CD4-positive, alpha-beta T cell treated with Interleukin-17A for 4 hours (primary cell): ENCODE measurements around the gene AMMECR1.
A peak's percentile ranks its signal among the peaks of the same experiment; 100 is the strongest.

Experiments
- DNase-seq: peaks from one replicate; pipeline ENCODE4 v3.0.0-alpha.2; 2020; ENCODE audit warnings: mixed read lengths

Gene AMMECR1

DNA sequence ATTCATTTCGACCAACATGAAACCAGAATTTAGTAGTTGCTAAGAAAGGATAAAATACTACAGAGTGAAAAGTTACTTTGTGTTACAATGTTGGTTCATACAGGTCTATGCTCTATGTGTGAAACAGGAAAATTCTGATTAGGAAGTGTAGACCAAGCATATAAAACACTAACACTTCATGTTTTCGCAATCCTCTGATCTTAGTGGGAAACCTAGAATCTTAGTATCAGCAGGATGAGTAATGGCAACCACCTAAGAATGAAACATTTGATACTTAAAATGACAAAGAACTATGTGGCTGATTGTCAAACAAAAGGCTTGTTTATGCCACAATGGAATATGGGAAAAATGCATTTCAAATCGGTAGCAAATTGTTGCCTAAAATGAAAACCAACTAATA is 116.1 kb downstream of the AMMECR1 start:
- no peak for DNase-seq

GRCh38 chrX:110194977-110195376 is 122.9 kb downstream of the AMMECR1 start:
- DNase-seq: no peak

DNA sequence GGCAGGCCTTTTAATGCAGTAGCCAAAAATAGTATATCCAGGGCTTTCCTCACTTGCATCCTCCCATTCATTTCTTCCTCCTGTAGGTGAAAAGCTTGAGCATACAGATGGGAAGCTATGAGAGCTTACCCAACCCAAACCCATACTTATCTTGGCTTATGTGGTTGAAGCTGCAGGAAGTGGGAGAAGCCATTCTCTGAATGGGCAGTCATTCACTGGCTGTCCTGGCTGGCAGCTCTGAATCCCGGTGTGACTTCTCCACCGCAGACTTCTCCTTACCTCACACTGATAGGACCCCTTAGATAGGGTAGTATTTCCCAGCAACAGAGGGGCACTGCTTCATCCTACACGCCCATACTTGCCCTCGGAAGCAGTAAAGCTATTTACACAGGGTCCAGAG is 125.4 kb downstream of the AMMECR1 start:
- DNase-seq: no peak

GRCh38 chrX:110188701-110189558 is 129.0 kb downstream of the AMMECR1 start:
- no peak for DNase-seq

DNA sequence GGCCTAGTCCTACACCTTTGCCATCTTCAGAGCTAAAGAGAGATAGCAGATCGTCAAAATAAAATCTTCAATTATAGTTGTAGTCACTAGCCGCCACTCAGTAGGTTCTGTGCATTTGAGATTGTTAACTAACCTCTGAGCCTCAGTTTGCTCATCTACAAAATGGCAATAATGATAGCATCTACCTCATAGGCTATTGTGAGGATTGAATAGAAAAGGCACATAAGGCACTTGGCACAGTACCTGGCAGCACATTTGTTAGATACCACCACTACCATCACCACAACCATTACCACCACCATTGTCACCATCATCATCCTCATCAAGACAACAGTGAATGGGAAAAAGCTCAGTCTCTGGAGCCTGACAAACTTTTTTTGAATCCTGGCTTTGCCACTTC is 134.6 kb downstream of the AMMECR1 start:
- no peak for DNase-seq

DNA sequence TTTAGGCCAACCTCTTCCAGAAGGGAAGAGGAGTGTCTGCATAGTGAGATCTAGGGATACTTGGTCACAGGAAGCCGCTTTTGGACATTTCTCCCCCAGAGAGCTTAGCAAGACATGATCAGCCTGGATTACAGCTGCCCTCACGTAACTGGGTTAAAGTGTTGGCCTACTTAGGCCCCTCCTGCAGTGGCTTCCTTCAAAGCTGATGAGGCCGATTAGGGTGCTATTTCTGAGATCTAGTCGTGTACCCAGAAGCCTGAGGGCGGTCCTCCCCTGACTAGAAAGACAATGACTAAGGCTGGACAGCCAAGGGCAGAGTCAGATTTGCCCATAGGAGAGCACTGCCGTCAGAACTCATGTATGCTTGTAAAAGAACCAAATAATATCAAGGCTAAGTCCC is 135.0 kb downstream of the AMMECR1 start:
- no peak for DNase-seq

DNA sequence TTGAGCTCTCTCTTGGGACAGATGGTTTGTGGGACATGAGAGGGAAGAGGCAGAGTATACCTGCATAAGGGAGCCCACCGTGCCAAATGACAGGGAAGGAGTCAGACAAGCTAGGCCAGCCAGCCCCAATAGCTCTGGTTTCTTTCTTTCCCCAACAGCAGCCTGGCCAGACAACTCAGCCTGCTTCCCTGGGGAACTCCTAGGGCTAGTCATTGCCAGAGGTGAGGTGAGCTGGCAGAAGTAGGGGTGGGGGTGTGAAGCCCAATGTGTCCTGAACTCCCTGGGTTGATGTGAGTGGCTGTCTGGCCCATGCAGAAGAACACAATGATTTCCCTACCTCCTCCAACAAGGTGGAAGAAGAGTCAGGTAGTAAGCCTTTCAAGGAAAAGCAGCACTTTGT is 135.5 kb downstream of the AMMECR1 start:
- no peak for DNase-seq

DNA sequence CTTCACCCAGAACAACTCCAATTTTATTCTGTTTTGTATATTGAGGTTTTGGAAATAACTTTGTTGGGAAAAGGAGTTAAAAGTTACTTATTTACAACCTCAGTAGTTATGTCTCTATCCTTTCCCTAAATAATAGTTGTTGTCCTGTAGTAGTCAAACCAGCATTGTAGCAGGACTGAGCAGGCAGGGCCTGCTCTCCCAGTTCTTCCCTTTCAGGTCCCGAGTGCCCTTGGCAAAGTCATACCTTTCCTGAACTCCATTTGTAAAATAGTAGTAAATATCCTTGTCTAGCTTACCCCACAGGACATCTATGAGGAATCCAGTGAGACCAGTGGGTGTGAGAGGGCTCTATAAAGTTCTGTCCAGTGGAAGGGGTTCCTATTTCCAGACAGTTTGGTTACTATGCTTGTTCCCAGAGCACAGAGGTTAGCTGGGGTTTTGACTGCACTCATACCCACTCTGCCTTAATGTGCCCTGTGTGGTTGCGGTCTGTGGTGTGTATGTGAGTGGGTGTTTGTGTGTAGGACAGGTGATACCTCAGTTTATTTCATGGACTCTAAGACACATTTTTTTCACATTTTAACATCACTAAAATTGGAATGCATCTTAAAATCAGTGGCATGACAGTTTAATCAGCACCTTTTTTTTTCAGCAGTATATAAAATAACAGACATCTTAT is 136.3 kb downstream of the AMMECR1 start:
- no peak for DNase-seq

DNA sequence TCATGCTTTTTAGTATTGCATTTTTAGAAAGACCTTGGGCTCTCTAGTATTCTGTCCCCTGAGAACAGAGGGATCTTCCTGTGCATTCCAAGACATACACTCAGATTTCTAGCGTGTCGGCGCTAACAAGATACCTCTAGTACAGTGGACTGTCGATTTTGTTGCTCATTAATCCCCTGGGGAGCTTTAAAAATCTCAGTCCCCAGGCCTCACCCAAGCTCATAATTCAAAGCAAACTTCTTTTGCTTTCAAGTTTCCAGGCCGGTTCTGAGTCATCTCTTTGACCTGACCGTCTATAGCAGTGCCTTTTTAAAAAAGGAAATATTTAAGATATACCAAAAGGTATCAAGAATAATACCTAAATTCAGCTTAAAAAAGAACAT is 137.0 kb downstream of the AMMECR1 start:
- DNase-seq: no peak

DNA sequence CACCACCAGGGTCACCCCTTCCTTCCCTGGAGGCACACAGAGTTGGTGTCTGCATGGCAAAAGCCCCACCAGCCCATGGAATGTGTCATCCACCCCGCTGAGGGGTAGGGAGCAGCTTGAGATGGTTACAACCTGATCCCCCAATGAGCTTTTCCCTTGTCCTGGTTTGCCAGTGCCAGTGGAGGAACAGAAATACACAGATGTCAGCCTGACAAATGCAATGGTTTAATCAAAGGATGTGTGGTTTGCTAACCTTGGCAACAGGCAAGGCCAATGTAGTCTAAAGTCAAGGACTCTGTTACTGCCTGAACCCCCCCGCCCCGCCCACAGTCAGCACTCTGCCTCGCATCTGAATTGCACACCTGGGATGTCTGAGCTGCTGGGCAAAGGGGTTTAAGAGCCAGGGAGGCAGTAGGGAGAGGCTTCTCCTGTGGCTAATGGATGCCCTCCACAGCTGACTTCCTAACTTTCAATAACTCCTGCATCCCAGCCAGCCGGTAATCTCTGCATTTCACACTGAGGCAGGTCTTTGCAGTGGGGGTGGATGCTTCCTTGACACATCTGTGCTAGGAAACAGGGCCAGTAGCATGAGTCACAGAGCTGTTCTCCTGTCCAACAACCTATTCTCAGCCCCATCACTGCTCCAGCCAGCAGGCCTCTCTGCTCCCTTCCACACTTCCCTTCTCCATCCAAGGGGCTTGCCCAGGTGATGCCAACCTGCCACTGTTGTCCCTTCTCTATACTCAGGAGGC is 137.5 kb downstream of the AMMECR1 start:
- no peak for DNase-seq

DNA sequence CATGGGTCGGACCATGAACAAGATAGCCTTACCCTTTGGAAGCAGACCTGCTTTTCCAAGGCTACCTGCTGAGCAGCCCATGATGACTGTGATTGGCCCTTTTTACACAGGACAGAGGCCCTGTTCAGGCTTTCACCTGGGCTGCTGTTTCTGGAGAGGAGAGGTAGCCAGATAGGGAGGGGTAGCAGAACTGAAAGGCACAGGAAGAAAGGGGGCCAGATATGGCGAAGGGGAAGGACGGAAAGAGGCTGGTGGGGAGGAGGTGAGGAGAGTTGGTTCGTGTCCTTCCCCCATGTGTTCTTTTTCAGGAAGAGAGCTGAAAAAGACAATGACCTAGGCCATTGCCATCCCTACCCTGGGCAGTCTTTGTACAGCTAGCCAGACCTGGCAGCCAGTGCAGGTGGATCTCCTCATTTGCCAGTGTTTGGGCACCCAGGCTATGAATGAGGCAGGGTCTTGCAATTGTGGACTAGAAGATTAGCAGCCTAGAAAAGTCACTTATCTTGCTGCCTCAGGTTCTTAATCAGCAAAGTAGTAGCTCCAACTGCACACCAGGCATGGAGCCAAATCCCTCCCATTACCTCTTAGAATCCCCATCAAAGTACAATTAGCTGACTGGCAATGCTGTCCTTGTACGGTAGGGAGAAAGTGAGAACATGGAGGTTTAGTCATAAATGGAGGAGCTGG is 139.6 kb downstream of the AMMECR1 start:
- DNase-seq: no peak

GRCh38 chrX:110175696-110176095 is 142.2 kb downstream of the AMMECR1 start:
- no peak for DNase-seq

DNA sequence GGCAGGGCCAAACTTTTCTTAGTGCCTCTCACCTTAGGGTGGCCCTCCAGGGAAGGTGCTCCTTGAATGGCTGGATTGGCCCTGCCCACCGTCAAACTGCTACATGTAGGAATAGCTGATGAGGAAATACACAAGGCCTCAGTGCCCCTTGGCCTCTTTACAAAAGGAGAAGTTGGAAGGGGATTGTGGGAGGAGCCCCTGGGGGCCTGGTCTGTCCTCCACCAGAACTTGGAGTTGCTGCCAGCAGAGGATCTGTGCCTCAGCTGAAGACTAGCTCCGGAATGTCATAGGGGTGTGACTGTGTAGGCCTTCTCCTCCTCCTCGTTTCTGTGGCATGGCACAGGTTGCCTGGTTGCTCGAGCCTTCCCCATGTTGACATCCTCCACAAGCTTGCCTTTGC is 142.7 kb downstream of the AMMECR1 start:
- DNase-seq: no peak

GRCh38 chrX:110173192-110174175 is 144.4 kb downstream of the AMMECR1 start:
- no peak for DNase-seq

- no peak for DNase-seq
Observed at GRCh38 chrX:110172215-110172614, 145.7 kb downstream of the AMMECR1 start.

GRCh38 chrX:110171442-110171841 is 146.4 kb downstream of the AMMECR1 start:
- DNase-seq: no peak

DNA sequence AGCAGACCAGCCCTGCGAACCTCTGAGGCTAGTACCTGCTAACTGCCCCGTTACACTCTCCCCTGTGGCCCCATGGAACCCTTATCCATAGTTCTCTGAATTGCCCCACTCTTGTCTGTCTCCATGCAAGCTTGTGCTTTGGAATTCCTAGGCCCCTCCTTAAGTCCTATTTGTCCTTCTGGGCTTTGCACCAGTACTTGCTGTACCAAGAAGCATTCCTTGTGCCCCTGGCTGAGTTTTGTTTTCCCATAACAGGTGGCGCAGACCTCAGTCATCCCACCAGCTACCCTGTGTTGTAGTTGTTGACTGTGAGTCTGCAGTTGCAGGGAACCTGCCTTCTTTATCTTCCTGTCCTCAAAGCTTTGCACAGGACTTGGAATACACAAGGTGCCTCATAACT is 147.9 kb downstream of the AMMECR1 start:
- no peak for DNase-seq

DNA sequence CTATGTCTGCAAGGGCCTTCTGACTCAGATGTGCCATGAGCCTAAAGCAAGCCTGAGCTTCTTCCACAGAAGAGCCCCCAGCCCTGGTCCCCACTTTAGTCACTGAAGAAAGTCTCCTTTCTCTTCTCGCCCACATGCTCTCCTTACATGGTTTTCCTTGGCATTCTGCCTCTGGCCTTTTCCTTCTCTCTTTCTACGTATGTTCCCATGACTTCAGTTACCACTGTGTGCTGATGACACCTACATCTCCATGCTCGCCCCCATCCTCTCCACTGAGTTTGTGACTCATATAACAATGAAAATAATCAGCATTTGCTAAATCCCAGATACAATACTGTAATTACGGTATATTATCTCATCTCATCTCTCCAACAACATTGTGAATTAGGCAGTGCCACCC is 149.3 kb downstream of the AMMECR1 start:
- DNase-seq: no peak

DNA sequence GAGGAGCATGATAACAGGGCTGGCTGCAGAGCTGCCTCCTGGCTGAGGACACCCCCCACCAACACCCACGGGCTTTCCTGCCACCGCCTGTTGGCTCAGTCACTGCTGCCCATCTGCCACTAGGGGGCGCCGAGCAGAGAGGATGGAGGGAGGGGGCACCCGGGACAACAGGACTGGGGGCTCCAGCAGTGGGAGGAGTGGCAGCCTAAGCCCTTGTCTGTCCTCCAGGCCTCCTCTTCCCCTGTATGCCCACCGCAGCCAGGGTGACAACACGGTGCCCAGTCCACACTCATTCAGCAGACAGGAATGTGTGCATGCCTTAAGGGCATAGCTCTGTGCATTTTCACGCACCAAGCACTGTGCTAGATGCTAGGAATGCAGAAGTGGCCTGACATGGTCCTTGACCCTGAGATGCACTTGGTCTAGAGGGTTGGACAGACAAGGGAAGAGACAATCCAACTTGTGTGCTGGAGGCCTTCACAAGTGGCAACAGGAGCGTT is 149.9 kb downstream of the AMMECR1 start:
- peak; percentile 69 for DNase-seq

DNA sequence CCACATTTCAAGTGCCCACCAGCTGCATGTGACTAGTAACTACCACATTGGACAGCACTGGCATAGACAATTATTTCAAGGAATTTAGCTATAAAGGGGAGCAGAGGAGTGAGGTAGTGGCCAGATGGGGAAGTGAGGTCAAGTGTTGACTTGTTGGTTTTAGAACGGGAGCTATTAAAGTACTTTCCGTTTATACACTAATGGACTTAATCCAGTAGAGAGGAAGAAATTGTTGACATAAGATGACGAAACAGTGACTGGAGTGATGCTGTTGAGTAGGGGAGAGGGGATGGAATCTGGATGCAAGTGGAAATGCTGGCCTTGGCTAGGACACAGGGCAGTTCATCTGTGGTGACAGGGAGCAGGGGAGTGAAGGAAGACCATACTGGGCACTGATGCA is 154.4 kb downstream of the AMMECR1 start:
- no peak for DNase-seq

GRCh38 chrX:110162867-110163266 is 155.0 kb downstream of the AMMECR1 start:
- DNase-seq: no peak

DNA sequence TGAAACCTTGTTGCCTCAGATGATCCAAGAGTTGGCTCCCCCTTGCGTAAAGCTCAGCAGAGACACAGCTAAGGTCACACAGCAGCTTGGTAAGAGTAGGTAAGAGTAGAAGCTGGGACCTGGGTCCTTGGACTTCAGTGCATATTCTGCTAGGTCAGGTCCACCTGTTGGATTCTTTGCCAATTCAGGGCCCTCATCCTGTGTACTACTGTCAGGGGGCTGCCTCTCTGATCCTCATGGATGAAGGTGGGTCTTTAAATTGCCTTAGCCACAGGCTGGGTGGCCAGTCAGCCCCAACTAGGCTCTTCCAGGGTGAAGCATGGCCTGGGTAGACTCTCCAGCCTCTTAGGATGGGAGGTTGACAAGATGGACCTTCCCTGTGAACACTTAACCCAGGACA is 155.8 kb downstream of the AMMECR1 start:
- DNase-seq: no peak
